Measurements from ENCODE around the gene ZNF521. TPM values are rescaled to one million over a fixed set of nuclear protein-coding genes. Genes with fewer than 3 reads are reported as not detected.

Gene ZNF521
- total RNA-seq, 1 experiment from 2014 or later = not detected

DNA sequence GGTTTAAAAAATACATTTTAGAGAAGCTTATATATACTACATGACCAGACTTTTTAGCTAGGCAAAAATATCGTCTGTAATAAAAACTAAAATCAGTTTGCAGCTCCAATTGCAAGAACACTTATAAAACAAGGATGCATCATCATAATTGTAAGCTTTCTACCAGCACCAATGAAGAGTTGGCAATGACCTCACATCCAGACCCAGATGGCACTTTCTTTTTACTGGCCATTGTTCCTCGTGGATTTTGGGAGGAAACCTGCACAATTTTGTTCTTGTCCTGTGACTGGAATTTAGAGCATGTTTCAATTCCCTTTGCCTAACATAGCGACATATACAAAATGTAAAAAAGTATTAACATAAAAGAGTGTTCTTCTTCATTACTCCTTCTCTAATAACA is 174.3 kb downstream of the ZNF521 start:
- intact Hi-C loops (cut with micrococcal nuclease; ENCODE audit: unreplicated experiment) = no loop called here
- ChIA-PET POLR2A (ENCODE audit: low non-redundant PET) (no interaction called here), CTCF (no interaction called here)

DNA sequence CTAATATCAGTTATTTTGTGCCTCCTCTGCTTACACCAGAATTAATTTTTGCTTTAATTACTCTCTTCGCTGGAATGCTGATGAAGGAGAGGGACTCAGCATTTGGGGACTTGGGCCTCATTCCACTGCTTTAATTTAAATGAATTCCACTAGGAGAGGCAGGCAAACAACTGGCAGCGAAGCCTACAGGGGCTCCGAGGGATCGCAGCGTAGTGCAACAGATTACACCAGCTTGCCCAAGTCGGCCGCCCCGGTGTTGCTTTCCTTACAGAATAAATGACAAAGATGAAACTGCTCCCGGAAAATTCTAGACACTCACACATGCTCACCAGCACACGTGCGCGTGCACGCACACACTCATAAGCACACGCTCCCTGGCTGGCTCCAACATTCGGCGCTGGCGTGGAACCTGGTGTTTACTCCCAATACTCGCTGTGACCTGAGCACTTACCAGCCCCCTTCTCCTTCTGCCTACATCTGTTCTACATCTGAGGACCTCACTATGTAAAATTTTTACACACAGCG is 175.4 kb downstream of the ZNF521 start:
- DNase-seq (ENCODE audit: low spot score) = no peak
- Histone ChIP-seq H3K27ac (ENCODE audit: low read depth, low read length, poor library complexity, severe bottlenecking) (no peak overlapping the region), H3K4me3 (ENCODE audit: low read depth, low read length, poor library complexity, severe bottlenecking) (no peak overlapping the region), H3K9me3 (ENCODE audit: low read depth, low read length, poor library complexity, severe bottlenecking) (no peaks in the 10 kb centered on the region), H3K27me3 (replicated peaks; ENCODE audit: insufficient read depth, low read depth, low read length, poor library complexity) (no peaks in the 10 kb centered on the region), H3K36me3 (ENCODE audit: insufficient read depth, low read length, poor library complexity, severe bottlenecking) (no peaks in the 10 kb centered on the region), H3K4me1 (ENCODE audit: insufficient read depth, low read length, poor library complexity, severe bottlenecking) (no peaks in the 10 kb centered on the region)
- ChIA-PET CTCF (no interaction called here), POLR2A (ENCODE audit: low non-redundant PET) (no interaction called here)
- intact Hi-C loops (cut with micrococcal nuclease; ENCODE audit: unreplicated experiment) = no loop called here
- no TSS peak for BruUV-seq (replicated peaks)
- no peak for TF ChIP-seq CTCF (conservative IDR thresholded peaks at IDR 0.05; ENCODE audit: low read depth, low read length)
- TF ChIP-seq EZH2 (IDR thresholded peaks at IDR 0.05; ENCODE audit: borderline replicate concordance, low read depth, low read length, poor library complexity, severe bottlenecking) = no peak

More for the DNA sequence above, 174.3 kb downstream of the ZNF521 start:
- no peak overlapping the region for H3K4me3 ChIP-seq (ENCODE audit: low read depth, low read length, poor library complexity, severe bottlenecking)
- no peaks in the 10 kb centered on the region for H3K27me3 ChIP-seq (replicated peaks; ENCODE audit: insufficient read depth, low read depth, low read length, poor library complexity)
- DNase-seq (ENCODE audit: low spot score) = no peak
- H3K4me1 ChIP-seq (ENCODE audit: insufficient read depth, low read length, poor library complexity, severe bottlenecking) = no peaks in the 10 kb centered on the region
- no TSS peak for BruUV-seq (replicated peaks)
- TF ChIP-seq CTCF (conservative IDR thresholded peaks at IDR 0.05; ENCODE audit: low read depth, low read length) (no peak), EZH2 (IDR thresholded peaks at IDR 0.05; ENCODE audit: borderline replicate concordance, low read depth, low read length, poor library complexity, severe bottlenecking) (no peak)
- H3K36me3 ChIP-seq (ENCODE audit: insufficient read depth, low read length, poor library complexity, severe bottlenecking) = no peaks in the 10 kb centered on the region
- H3K27ac ChIP-seq (ENCODE audit: low read depth, low read length, poor library complexity, severe bottlenecking) = no peak overlapping the region
- H3K9me3 ChIP-seq (ENCODE audit: low read depth, low read length, poor library complexity, severe bottlenecking) = no peaks in the 10 kb centered on the region

- POLR2A ChIA-PET (ENCODE audit: low non-redundant PET) = no interaction called here
- no peak for TF ChIP-seq CTCF (conservative IDR thresholded peaks at IDR 0.05; ENCODE audit: low read depth, low read length)
- TF ChIP-seq EZH2 (IDR thresholded peaks at IDR 0.05; ENCODE audit: borderline replicate concordance, low read depth, low read length, poor library complexity, severe bottlenecking) = no peak
- Histone ChIP-seq H3K9me3 (ENCODE audit: low read depth, low read length, poor library complexity, severe bottlenecking) (no peaks in the 10 kb centered on the region), H3K36me3 (ENCODE audit: insufficient read depth, low read length, poor library complexity, severe bottlenecking) (no peaks in the 10 kb centered on the region), H3K4me1 (ENCODE audit: insufficient read depth, low read length, poor library complexity, severe bottlenecking) (no peaks in the 10 kb centered on the region), H3K27ac (ENCODE audit: low read depth, low read length, poor library complexity, severe bottlenecking) (no peak overlapping the region), H3K27me3 (replicated peaks; ENCODE audit: insufficient read depth, low read depth, low read length, poor library complexity) (no peaks in the 10 kb centered on the region), H3K4me3 (ENCODE audit: low read depth, low read length, poor library complexity, severe bottlenecking) (no peak overlapping the region)
- intact Hi-C loops (cut with micrococcal nuclease; ENCODE audit: unreplicated experiment) = no loop called here
- BruUV-seq (replicated peaks) = no TSS peak
- DNase-seq (ENCODE audit: low spot score) = no peak
- CTCF ChIA-PET = no interaction called here
These were observed 176.1 kb downstream of the ZNF521 start for GRCh38 chr18:25175558-25176517.
